ENCODE results near the gene LSM12.

Gene LSM12

GRCh38 chr17:43984521-43984920, 82.0 kb downstream of the LSM12 start:
- no peak for DNase-seq

Measured in T-helper 1 cell (primary cell).